Cerebellar nuclear complex (tissue), 1 donor: ENCODE results near the gene GPR171.
"Not testable (repeated sequence)": the region's sequence is repeated elsewhere in the genome, so short reads cannot be mapped to it uniquely, and the experiment has no call there.

Experiments used
- DNase-seq, 2 experiments: peaks; one replicate each; lab custom pipeline; 2025; lab: John Stamatoyannopoulos, UW

The GPR171 gene

DNA sequence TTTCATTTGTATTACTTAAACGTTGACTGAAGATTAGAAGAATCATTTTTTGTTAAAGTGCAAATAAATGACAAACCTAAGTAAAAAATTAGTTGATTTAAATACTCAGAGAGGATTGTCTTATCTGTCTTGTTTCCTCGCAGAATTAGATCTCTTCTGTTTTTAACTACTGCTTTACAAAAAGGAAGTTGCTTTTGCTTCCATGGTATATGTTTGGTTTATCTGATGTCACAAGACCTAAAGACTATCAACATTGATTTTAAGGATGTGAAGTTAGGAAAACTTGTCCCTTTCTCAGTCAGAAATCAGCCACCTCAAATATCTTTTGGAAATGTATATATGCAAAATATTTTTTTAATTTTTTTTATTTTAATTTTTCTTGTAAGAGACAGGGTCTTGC lies 28.7 kb downstream of the GPR171 start:
- no peak for DNase-seq

GRCh38 chr3:151171145-151171757 lies 31.8 kb downstream of the GPR171 start:
- DNase-seq = no peak

DNA sequence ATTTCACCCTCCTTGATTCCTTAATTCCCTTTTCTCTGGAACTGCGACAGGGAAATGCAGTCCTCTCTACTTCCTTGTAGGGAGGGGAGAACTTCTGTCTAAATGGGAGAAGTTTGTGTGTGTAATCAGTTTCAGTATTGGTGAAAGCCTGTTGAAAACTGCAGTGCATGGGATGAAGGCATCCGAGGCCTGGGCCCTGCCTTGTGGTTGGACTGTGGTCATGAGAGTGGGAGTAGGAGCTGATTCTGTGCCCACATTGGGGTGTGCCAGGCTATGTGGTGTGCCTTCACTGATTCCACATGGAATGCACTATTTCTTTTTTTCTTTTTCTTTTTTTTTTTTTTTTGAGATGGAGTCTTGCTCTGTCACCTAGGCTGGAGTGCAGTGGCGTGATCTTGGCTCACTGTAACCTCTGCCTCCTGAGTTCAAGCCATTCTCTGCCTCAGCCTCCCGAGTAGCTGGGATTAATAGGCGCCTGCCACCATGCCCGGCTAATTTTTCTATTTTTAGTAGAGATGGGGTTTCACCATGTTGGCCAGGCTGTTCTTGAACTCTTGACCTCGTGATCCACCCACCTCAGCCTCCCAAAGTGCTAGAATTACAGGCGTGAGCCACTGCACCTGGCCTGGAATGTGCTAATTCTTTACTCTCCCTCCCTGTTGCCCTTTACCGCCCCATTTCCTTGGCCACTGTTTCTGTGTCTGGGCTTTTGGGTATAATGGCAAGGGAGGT lies 32.9 kb downstream of the GPR171 start:
- not testable (repeated sequence) for DNase-seq

GRCh38 chr3:151169262-151169947 lies 33.6 kb downstream of the GPR171 start:
- no peak for DNase-seq

- no peak for DNase-seq
These were observed 34.5 kb downstream of the GPR171 start for GRCh38 chr3:151168269-151169094.

- DNase-seq = no peak
These were observed 36.9 kb downstream of the GPR171 start for GRCh38 chr3:151166161-151166560.

GRCh38 chr3:151165226-151165625 lies 37.8 kb downstream of the GPR171 start:
- no peak for DNase-seq

- DNase-seq = no peak
These were observed 43.2 kb downstream of the GPR171 start for GRCh38 chr3:151159806-151160205.

DNA sequence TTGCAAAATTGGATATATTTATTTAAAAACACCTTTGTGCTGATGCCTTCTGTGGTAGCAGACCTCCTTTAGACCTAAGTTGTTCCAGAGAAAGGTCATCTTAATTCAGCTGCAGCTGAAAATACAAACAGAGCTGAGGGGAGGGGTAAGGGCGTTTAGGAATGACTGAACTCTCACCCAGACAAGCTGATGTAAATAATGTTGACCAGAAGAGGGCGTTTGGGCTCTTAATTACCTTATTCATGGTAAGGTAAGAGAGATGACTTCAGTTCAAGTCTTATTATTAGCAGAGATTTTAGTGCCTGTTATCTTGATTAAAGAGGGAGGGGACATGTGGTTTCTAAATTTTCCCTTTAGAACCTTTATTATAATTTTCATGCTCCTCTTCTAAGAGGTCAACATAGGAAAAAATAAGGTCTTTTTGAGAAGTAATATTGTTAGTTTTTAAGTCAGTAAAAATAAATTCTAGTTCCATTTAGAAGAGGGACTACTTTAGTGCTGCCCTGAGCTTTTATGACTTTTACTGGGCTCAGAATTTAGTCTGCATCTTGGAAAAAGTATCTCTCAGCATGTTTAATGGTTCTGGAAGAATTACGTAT lies 46.3 kb downstream of the GPR171 start:
- DNase-seq = no peak

- no peak for DNase-seq
These were observed 47.4 kb downstream of the GPR171 start for GRCh38 chr3:151155409-151156128.

- no peak for DNase-seq
These were observed 48.5 kb downstream of the GPR171 start for GRCh38 chr3:151154566-151154965.

- DNase-seq = no peak
These were observed 50.4 kb downstream of the GPR171 start for GRCh38 chr3:151152455-151153079.
